K562 (cell line): Measurements from ENCODE around the gene FRMD1. TPM values are rescaled to one million over a fixed set of nuclear protein-coding genes. Genes with fewer than 3 reads are reported as not detected.

Experiments used
- ATAC-seq: fragments of 200-7000 bp; cut with Tn5 transposase; 3 replicates; pipeline ENCODE4 v1.9.1; 2020; ENCODE audit warnings: moderate library complexity
- BruUV-seq: library from RNA; stranded (reverse); fragments of 400-500 nt; replicated peaks from 2 replicates; lab custom pipeline; 2021; lab: Mats Ljungman, UMichigan
- CTCF ChIA-PET: fragments of 300-600 bp; formaldehyde crosslinking; extraction: SDS; loops from one replicate; lab custom pipeline; 2021; ENCODE audit warnings: low intra/inter-chr PET ratio; lab: Yijun Ruan, JAX
- POLR2A ChIA-PET: fragments of 300-600, 350-650 bp; sonication (Branson Sonifier 250); formaldehyde crosslinking; extraction: SDS; loops from one replicate; lab custom pipeline; 2021; ENCODE audit warnings: antibody characterized with exemption, inconsistent platforms; lab: Yijun Ruan, JAX
- DNase-seq, 4 experiments: peaks; one replicate each; pipeline versions ENCODE4 v3.0.0 to v3.0.0-alpha.2; 2011 to 2018; ENCODE audit warnings: low spot score in 3 of 4, mixed read lengths in 3 of 4; ENCODE audit errors: extremely low read depth in 1 of 4
- FAIRE-seq: peaks from 2 replicates; lab custom pipeline; 2011; peaks lifted over from hg19 to GRCh38; lab: Jason Lieb, UNC
- H2AFZ ChIP-seq: 2 replicates; pipeline ENCODE4 v1.6.0; 2011; ENCODE audit warnings: low read depth, low read length, control low read depth, inconsistent platforms
- H3K27ac ChIP-seq: fragments of 200-600 bp; 3 replicates; pipeline ENCODE4 v1.8.0; 2011; ENCODE audit warnings: low read depth, mild to moderate bottlenecking, control low read depth, inconsistent platforms, low read length, moderate library complexity, mixed read lengths; ENCODE audit errors: extremely low read depth
- H3K27me3 ChIP-seq, 2 experiments: fragments of 300-600 bp in 1 of 2; 2 replicates in 1 of 2; 3 replicates in 1 of 2; pipeline versions ENCODE4 v1.6.0 to v1.8.0; 2011; ENCODE audit warnings: inconsistent platforms in 2 of 2, low read length in 2 of 2, mild to moderate bottlenecking in 1 of 2, mixed read lengths in 1 of 2, moderate library complexity in 1 of 2; ENCODE audit not compliant: control insufficient read depth in 2 of 2, insufficient read depth in 2 of 2
- H3K36me3 ChIP-seq: fragments of 300-600 bp; 3 replicates; pipeline ENCODE4 v1.8.0; 2011; ENCODE audit warnings: mild to moderate bottlenecking, low read length, inconsistent platforms; ENCODE audit not compliant: control insufficient read depth, insufficient read depth
- H3K4me1 ChIP-seq, 2 experiments: fragments of 200-600 bp in 1 of 2; replicated peaks in 1 of 2; 2 replicates in 1 of 2; 3 replicates in 1 of 2; pipeline versions ENCODE4 v1.5.1 to v1.8.0; 2011; ENCODE audit warnings: inconsistent platforms in 2 of 2, low read length in 2 of 2, mild to moderate bottlenecking in 1 of 2, mixed read lengths in 1 of 2, moderate library complexity in 1 of 2; ENCODE audit not compliant: control insufficient read depth in 2 of 2, insufficient read depth in 2 of 2
- H3K4me2 ChIP-seq: 2 replicates; pipeline ENCODE4 v1.6.1; 2011; ENCODE audit warnings: low read length, control low read depth, inconsistent platforms, mixed read lengths; ENCODE audit not compliant: insufficient read depth
- H3K4me3 ChIP-seq: fragments of 200-600 bp; sonication (generic), shearing (Covaris generic); 2 replicates; pipeline ENCODE4 v1.5.1; 2016; ENCODE audit warnings: control low read depth, inconsistent platforms
- H3K79me2 ChIP-seq: fragments of 200-600 bp; 3 replicates; pipeline ENCODE4 v1.8.0; 2011; ENCODE audit warnings: low read length, inconsistent platforms; ENCODE audit not compliant: control insufficient read depth, insufficient read depth
- H3K9ac ChIP-seq, 2 experiments: 2 replicates each; pipeline versions ENCODE4 v1.6.0 to v1.6.1; 2011; ENCODE audit warnings: low read depth in 2 of 2, low read length in 2 of 2, control low read depth in 1 of 2, inconsistent platforms in 1 of 2, mild to moderate bottlenecking in 1 of 2, mixed read lengths in 1 of 2; ENCODE audit not compliant: insufficient read depth in 1 of 2
- H3K9me1 ChIP-seq: one replicate; pipeline ENCODE4 v1.6.0; 2011; ENCODE audit warnings: inconsistent platforms, mild to moderate bottlenecking, low read length, moderate library complexity; ENCODE audit not compliant: control insufficient read depth, insufficient read depth
- H3K9me3 ChIP-seq: replicated peaks from 2 replicates; pipeline ENCODE4 v1.5.1; 2011; ENCODE audit warnings: low read depth, low read length, inconsistent platforms; ENCODE audit not compliant: control insufficient read depth, insufficient read depth
- H4K20me1 ChIP-seq: replicated peaks from 2 replicates; pipeline ENCODE4 v1.6.1; 2011; ENCODE audit warnings: low read length, inconsistent platforms, mixed read lengths; ENCODE audit not compliant: control insufficient read depth, insufficient read depth
- BHLHE40 ChIP-seq: IDR thresholded peaks from 2 replicates; pipeline ENCODE4 v1.6.1; 2011; ENCODE audit warnings: low read length, improper control_type of control experiment
- BRD4 ChIP-seq: fragments of 200-600 bp; sonication (generic); IDR thresholded peaks from 2 replicates; pipeline ENCODE4 v1.6.1; 2017; ENCODE audit warnings: inconsistent platforms
- CEBPB ChIP-seq: fragments of 450-650 bp; IDR thresholded peaks from 2 replicates; pipeline ENCODE4 v1.6.1; 2016; ENCODE audit warnings: missing genetic modification characterization, missing compliant biosample characterization
- CTBP1 ChIP-seq: fragments of 450-650 bp; IDR thresholded peaks from 2 replicates; pipeline ENCODE4 v1.6.1; 2016; ENCODE audit warnings: borderline replicate concordance
- KLF16 ChIP-seq: IDR thresholded peaks from 2 replicates; pipeline ENCODE4 v1.6.1; 2016; ENCODE audit warnings: antibody characterized with exemption
- POLR3A ChIP-seq: IDR thresholded peaks from 2 replicates; pipeline ENCODE4 v1.6.1; 2011; ENCODE audit warnings: borderline replicate concordance, mild to moderate bottlenecking, moderate library complexity; ENCODE audit not compliant: insufficient read length, insufficient read depth; ENCODE audit errors: extremely low read depth
- SMARCA4 ChIP-seq: fragments of 450-650 bp; IDR thresholded peaks from 2 replicates; pipeline ENCODE4 v1.6.1; 2016
- XRCC3 ChIP-seq: fragments of 450-650 bp; IDR thresholded peaks from 2 replicates; pipeline ENCODE4 v1.6.1; 2017; ENCODE audit warnings: mild to moderate bottlenecking, moderate library complexity
- ZNF239 ChIP-seq: fragments of 250-450 bp; sonication (Bioruptor Pico); IDR thresholded peaks from 2 replicates; pipeline ENCODE4 v1.4.0; 2020; ENCODE audit warnings: mild to moderate bottlenecking
- ZNF274 ChIP-seq: IDR thresholded peaks from 2 replicates; pipeline ENCODE4 v1.6.1; 2011; ENCODE audit warnings: low read depth, mild to moderate bottlenecking, low read length, moderate library complexity, borderline replicate concordance
- ZNF407 ChIP-seq: fragments of 450-650 bp; IDR thresholded peaks from 2 replicates; pipeline ENCODE4 v1.6.1; 2016; ENCODE audit warnings: low read depth
- WGBS: fragments of 100-300 bp; shearing (Covaris generic); methylation state at CpG from one replicate; pipeline ENCODE4 v1.1.6; 2016; ENCODE audit warnings: low coverage, mixed read lengths; ENCODE audit not compliant: insufficient coverage; ENCODE audit errors: missing lambda C conversion rate; 5-methylcytosine and 5-hydroxymethylcytosine counted together
- in situ Hi-C: fragments of 300-500 bp; cut with MboI; formaldehyde crosslinking; loops from 4 replicates; pipeline ENCODE4 v1.15.0; 2018; ENCODE audit warnings: inconsistent platforms, mixed read lengths
- intact Hi-C: fragments of 100-400 bp; cut with micrococcal nuclease; formaldehyde crosslinking; loops from 2 replicates; pipeline ENCODE4 v1.14.2; 2022
- polyA plus RNA-seq, 8 experiments: library from polyadenylated mRNA; depleted of rRNA in 4 of 8; stranded (reverse) in 5 of 8; unstranded in 3 of 8; fragments of >200 nt; fragmentation: Nextera tagmentation in 2 of 8; fragmentation: Illumina TruSeq in 1 of 8; extraction: Ambion mirVana in 2 of 8; extraction: Trizol in 1 of 8; gene quantifications; 2 replicates each; pipeline versions ENCODE4 v1.2.1 to v1.2.3, GENCODE V29; 2011 to 2014; ENCODE audit warnings: inconsistent platforms in 1 of 8, missing spikeins in 1 of 8
- total RNA-seq, 7 experiments: library from RNA; depleted of rRNA in 6 of 7; stranded (reverse); fragments of >200 nt in 6 of 7; fragmentation: Illumina TruSeq in 2 of 7; extraction: Trizol in 2 of 7; gene quantifications; 2 replicates each; pipeline versions ENCODE4 v1.2.1 to v1.2.3, GENCODE V29; 2011 to 2021; ENCODE audit warnings: low replicate concordance in 1 of 7

FRMD1 gene
- total and polyA plus RNA-seq, 9 of the 15 experiments (the other 6 are each of a cell fraction or from before 2014, with no cell fraction given) = 0.01 to 0.04 (median 0.01) TPM; not detected in 6

- ChIA-PET CTCF (interaction anchor here (1.3 kb wide), 1 partner anchor 151 kb away, joined by 4 read pairs; no protein-coding TSS in a partner anchor), POLR2A (no interaction called here)
- no peaks in the 10 kb centered on the region for H3K9me3 ChIP-seq
- peaks cover 24% of the 10 kb centered on the region for H4K20me1 ChIP-seq
- in situ Hi-C loops (no loop called here), intact Hi-C loops (no loop called here)
- peaks cover 0 to 33% of the 10 kb centered on the region in 2 experiments; a peak in 1 of 5 replicates for H3K4me1 ChIP-seq
- H3K4me3 ChIP-seq = no peak overlapping the region
- no peak overlapping the region for H3K9ac ChIP-seq
- H3K36me3 ChIP-seq = no peaks in the 10 kb centered on the region
- no peak overlapping the region for H2AFZ ChIP-seq
- FAIRE-seq (no peak), ATAC-seq (peak; percentile 53), DNase-seq (peak in 3 of 4 experiments; percentile 32 to 41 (median 33))
- H3K27ac ChIP-seq = no peak overlapping the region
- no peaks in the 10 kb centered on the region for H3K9me1 ChIP-seq
- H3K79me2 ChIP-seq = no peaks in the 10 kb centered on the region
- H3K27me3 ChIP-seq = peaks cover 27 to 80% of the 10 kb centered on the region in 2 experiments; a peak in 4 of 5 replicates
- no peak overlapping the region for H3K4me2 ChIP-seq
- 3% methylated on average over 28 of the region's 30 CpGs for WGBS
- no TSS peak for BruUV-seq
- TF ChIP-seq XRCC3 = no peak
- no peak for TF ChIP-seq CEBPB
- peak; percentile 67; the same call in 1 of the 2 replicates for TF ChIP-seq CTBP1
- TF ChIP-seq ZNF407 = no peak
- TF ChIP-seq ZNF239 = no peak
- no peak for TF ChIP-seq BRD4
- no peak for TF ChIP-seq BHLHE40
- TF ChIP-seq KLF16 = no peak
- no peak for TF ChIP-seq ZNF274
- no peak for TF ChIP-seq SMARCA4
- TF ChIP-seq POLR3A = no peak
These were observed 20.1 kb downstream of the FRMD1 start for GRCh38 chr6:168058691-168059551.
